ENCODE results near the gene CSRNP2. TPM values are rescaled to one million over a fixed set of nuclear protein-coding genes. Genes with fewer than 3 reads are reported as not detected.

CSRNP2 gene
- polyA plus RNA-seq, 1 donor: 18.9 TPM

- no peak for DNase-seq
- Histone ChIP-seq H3K36me3 (ENCODE audit: control insufficient read depth, insufficient read depth, low read length) (peaks cover 30% of the 10 kb centered on the region), H3K9me3 (ENCODE audit: control insufficient read depth, low read depth, low read length) (no peaks in the 10 kb centered on the region)
Observed at GRCh38 chr12:51115533-51115932, 32.1 kb upstream of the CSRNP2 start.

GRCh38 chr12:51108136-51108535, 24.7 kb upstream of the CSRNP2 start:
- no peak for DNase-seq
- Histone ChIP-seq H3K9me3 (ENCODE audit: control insufficient read depth, low read depth, low read length) (no peaks in the 10 kb centered on the region), H3K27ac (ENCODE audit: low read length) (no peak overlapping the region), H3K4me1 (ENCODE audit: control insufficient read depth, insufficient read depth, low read length) (no peaks in the 10 kb centered on the region), H3K4me3 (ENCODE audit: low read length) (no peak overlapping the region), H3K36me3 (ENCODE audit: control insufficient read depth, insufficient read depth, low read length) (peaks cover 58% of the 10 kb centered on the region), H3K27me3 (ENCODE audit: control insufficient read depth, insufficient read depth, low read length) (no peaks in the 10 kb centered on the region)
- WGBS (ENCODE audit: insufficient coverage, low lambda C conversion rate): 90% methylated on average over 2 of the region's 4 CpGs

More at GRCh38 chr12:51115533-51115932, 32.1 kb upstream of the CSRNP2 start:
- Histone ChIP-seq H3K4me1 (ENCODE audit: control insufficient read depth, insufficient read depth, low read length) (no peaks in the 10 kb centered on the region), H3K27ac (ENCODE audit: low read length) (no peak overlapping the region), H3K27me3 (ENCODE audit: control insufficient read depth, insufficient read depth, low read length) (no peaks in the 10 kb centered on the region), H3K4me3 (ENCODE audit: low read length) (no peak overlapping the region)

GRCh38 chr12:51103977-51104376, 20.6 kb upstream of the CSRNP2 start:
- H3K4me3 ChIP-seq (ENCODE audit: low read length): no peak overlapping the region
- no peaks in the 10 kb centered on the region for H3K9me3 ChIP-seq (ENCODE audit: control insufficient read depth, low read depth, low read length)
- H3K27me3 ChIP-seq (ENCODE audit: control insufficient read depth, insufficient read depth, low read length): no peaks in the 10 kb centered on the region
- peaks cover 70% of the 10 kb centered on the region for H3K36me3 ChIP-seq (ENCODE audit: control insufficient read depth, insufficient read depth, low read length)
- DNase-seq: no peak
- H3K27ac ChIP-seq (ENCODE audit: low read length): no peak overlapping the region
- H3K4me1 ChIP-seq (ENCODE audit: control insufficient read depth, insufficient read depth, low read length): no peaks in the 10 kb centered on the region

- H3K9me3 ChIP-seq (ENCODE audit: control insufficient read depth, low read depth, low read length): no peaks in the 10 kb centered on the region
- no CpG with 5 or more reads among the region's 1 CpG for WGBS (ENCODE audit: insufficient coverage, low lambda C conversion rate)
- no peak for DNase-seq
Observed at GRCh38 chr12:51098611-51099010, 15.2 kb upstream of the CSRNP2 start.

GRCh38 chr12:51090705-51091229, 7.4 kb upstream of the CSRNP2 start:
- Histone ChIP-seq H3K27me3 (ENCODE audit: control insufficient read depth, insufficient read depth, low read length) (no peaks in the 10 kb centered on the region), H3K27ac (ENCODE audit: low read length) (no peak overlapping the region), H3K36me3 (ENCODE audit: control insufficient read depth, insufficient read depth, low read length) (peaks cover 21% of the 10 kb centered on the region), H3K4me3 (ENCODE audit: low read length) (no peak overlapping the region), H3K9me3 (ENCODE audit: control insufficient read depth, low read depth, low read length) (no peaks in the 10 kb centered on the region), H3K4me1 (ENCODE audit: control insufficient read depth, insufficient read depth, low read length) (no peaks in the 10 kb centered on the region)
- WGBS (ENCODE audit: insufficient coverage, low lambda C conversion rate): 100% methylated on average over 1 of the region's 10 CpGs
- no peak for DNase-seq

More at GRCh38 chr12:51098611-51099010, 15.2 kb upstream of the CSRNP2 start:
- Histone ChIP-seq H3K4me3 (ENCODE audit: low read length) (no peak overlapping the region), H3K4me1 (ENCODE audit: control insufficient read depth, insufficient read depth, low read length) (no peaks in the 10 kb centered on the region), H3K27me3 (ENCODE audit: control insufficient read depth, insufficient read depth, low read length) (no peaks in the 10 kb centered on the region), H3K27ac (ENCODE audit: low read length) (no peak overlapping the region), H3K36me3 (ENCODE audit: control insufficient read depth, insufficient read depth, low read length) (peaks cover 75% of the 10 kb centered on the region)

- H3K9me3 ChIP-seq (ENCODE audit: control insufficient read depth, low read depth, low read length): no peaks in the 10 kb centered on the region
- WGBS (ENCODE audit: insufficient coverage, low lambda C conversion rate): 100% methylated on average over 2 of the region's 3 CpGs
- no peak overlapping the region for H3K4me3 ChIP-seq (ENCODE audit: low read length)
- no peaks in the 10 kb centered on the region for H3K27me3 ChIP-seq (ENCODE audit: control insufficient read depth, insufficient read depth, low read length)
- no peak for DNase-seq
- peaks cover 6% of the 10 kb centered on the region for H3K36me3 ChIP-seq (ENCODE audit: control insufficient read depth, insufficient read depth, low read length)
- H3K27ac ChIP-seq (ENCODE audit: low read length): no peak overlapping the region
- no peaks in the 10 kb centered on the region for H3K4me1 ChIP-seq (ENCODE audit: control insufficient read depth, insufficient read depth, low read length)
Observed at GRCh38 chr12:51087818-51088217, 4.4 kb upstream of the CSRNP2 start.

GRCh38 chr12:51086933-51087332, 3.5 kb upstream of the CSRNP2 start:
- peaks cover 6% of the 10 kb centered on the region for H3K36me3 ChIP-seq (ENCODE audit: control insufficient read depth, insufficient read depth, low read length)
- no CpG with 5 or more reads among the region's 10 CpGs for WGBS (ENCODE audit: insufficient coverage, low lambda C conversion rate)
- H3K27ac ChIP-seq (ENCODE audit: low read length): no peak overlapping the region
- H3K9me3 ChIP-seq (ENCODE audit: control insufficient read depth, low read depth, low read length): no peaks in the 10 kb centered on the region
- no peaks in the 10 kb centered on the region for H3K27me3 ChIP-seq (ENCODE audit: control insufficient read depth, insufficient read depth, low read length)
- no peak for DNase-seq
- peaks cover 4% of the 10 kb centered on the region for H3K4me1 ChIP-seq (ENCODE audit: control insufficient read depth, insufficient read depth, low read length)
- no peak overlapping the region for H3K4me3 ChIP-seq (ENCODE audit: low read length)

GRCh38 chr12:51085757-51086156, 2.4 kb upstream of the CSRNP2 start:
- no peak for DNase-seq
- Histone ChIP-seq H3K36me3 (ENCODE audit: control insufficient read depth, insufficient read depth, low read length) (peaks cover 2% of the 10 kb centered on the region), H3K9me3 (ENCODE audit: control insufficient read depth, low read depth, low read length) (no peaks in the 10 kb centered on the region), H3K27me3 (ENCODE audit: control insufficient read depth, insufficient read depth, low read length) (no peaks in the 10 kb centered on the region), H3K4me3 (ENCODE audit: low read length) (no peak overlapping the region), H3K4me1 (ENCODE audit: control insufficient read depth, insufficient read depth, low read length) (peaks cover 5% of the 10 kb centered on the region), H3K27ac (ENCODE audit: low read length) (no peak overlapping the region)
- 60% methylated on average over 1 of the region's 3 CpGs for WGBS (ENCODE audit: insufficient coverage, low lambda C conversion rate)

GRCh38 chr12:51082561-51083125, 753 bp downstream of the CSRNP2 start:
- no peaks in the 10 kb centered on the region for H3K36me3 ChIP-seq (ENCODE audit: control insufficient read depth, insufficient read depth, low read length)
- peaks cover 5% of the 10 kb centered on the region for H3K4me1 ChIP-seq (ENCODE audit: control insufficient read depth, insufficient read depth, low read length)
- DNase-seq: peak; percentile 11 to 59
- 0% methylated on average over 5 of the region's 18 CpGs for WGBS (ENCODE audit: insufficient coverage, low lambda C conversion rate)
- H3K9me3 ChIP-seq (ENCODE audit: control insufficient read depth, low read depth, low read length): no peaks in the 10 kb centered on the region
- H3K27ac ChIP-seq (ENCODE audit: low read length): peak overlapping the region; percentile 78
- H3K4me3 ChIP-seq (ENCODE audit: low read length): peak overlapping the region; percentile 87
- H3K27me3 ChIP-seq (ENCODE audit: control insufficient read depth, insufficient read depth, low read length): no peaks in the 10 kb centered on the region

- Histone ChIP-seq H3K9me3 (ENCODE audit: control insufficient read depth, low read depth, low read length) (no peaks in the 10 kb centered on the region), H3K4me3 (ENCODE audit: low read length) (no peak overlapping the region), H3K27me3 (ENCODE audit: control insufficient read depth, insufficient read depth, low read length) (no peaks in the 10 kb centered on the region), H3K27ac (ENCODE audit: low read length) (no peak overlapping the region), H3K4me1 (ENCODE audit: control insufficient read depth, insufficient read depth, low read length) (peaks cover 5% of the 10 kb centered on the region), H3K36me3 (ENCODE audit: control insufficient read depth, insufficient read depth, low read length) (no peaks in the 10 kb centered on the region)
- WGBS (ENCODE audit: insufficient coverage, low lambda C conversion rate): no CpG with 5 or more reads among the region's 1 CpG
- no peak for DNase-seq
Observed at GRCh38 chr12:51081421-51081820, 2.0 kb downstream of the CSRNP2 start.

- 100% methylated on average over 2 of the region's 4 CpGs for WGBS (ENCODE audit: insufficient coverage, low lambda C conversion rate)
- no peak for DNase-seq
- H3K27ac ChIP-seq (ENCODE audit: low read length): no peak overlapping the region
- no peaks in the 10 kb centered on the region for H3K27me3 ChIP-seq (ENCODE audit: control insufficient read depth, insufficient read depth, low read length)
- no peaks in the 10 kb centered on the region for H3K36me3 ChIP-seq (ENCODE audit: control insufficient read depth, insufficient read depth, low read length)
- peaks cover 5% of the 10 kb centered on the region for H3K4me1 ChIP-seq (ENCODE audit: control insufficient read depth, insufficient read depth, low read length)
- no peak overlapping the region for H3K4me3 ChIP-seq (ENCODE audit: low read length)
- no peaks in the 10 kb centered on the region for H3K9me3 ChIP-seq (ENCODE audit: control insufficient read depth, low read depth, low read length)
Observed at GRCh38 chr12:51080136-51080535, 3.3 kb downstream of the CSRNP2 start.
